Measurements from ENCODE around the gene CREB3L2. TPM values are rescaled to one million over a fixed set of nuclear protein-coding genes. Genes with fewer than 3 reads are reported as not detected.

Gene CREB3L2
- total RNA-seq, 4 donors from 2014 or later = 16.4 to 37.0 (median 19.9) TPM

DNA sequence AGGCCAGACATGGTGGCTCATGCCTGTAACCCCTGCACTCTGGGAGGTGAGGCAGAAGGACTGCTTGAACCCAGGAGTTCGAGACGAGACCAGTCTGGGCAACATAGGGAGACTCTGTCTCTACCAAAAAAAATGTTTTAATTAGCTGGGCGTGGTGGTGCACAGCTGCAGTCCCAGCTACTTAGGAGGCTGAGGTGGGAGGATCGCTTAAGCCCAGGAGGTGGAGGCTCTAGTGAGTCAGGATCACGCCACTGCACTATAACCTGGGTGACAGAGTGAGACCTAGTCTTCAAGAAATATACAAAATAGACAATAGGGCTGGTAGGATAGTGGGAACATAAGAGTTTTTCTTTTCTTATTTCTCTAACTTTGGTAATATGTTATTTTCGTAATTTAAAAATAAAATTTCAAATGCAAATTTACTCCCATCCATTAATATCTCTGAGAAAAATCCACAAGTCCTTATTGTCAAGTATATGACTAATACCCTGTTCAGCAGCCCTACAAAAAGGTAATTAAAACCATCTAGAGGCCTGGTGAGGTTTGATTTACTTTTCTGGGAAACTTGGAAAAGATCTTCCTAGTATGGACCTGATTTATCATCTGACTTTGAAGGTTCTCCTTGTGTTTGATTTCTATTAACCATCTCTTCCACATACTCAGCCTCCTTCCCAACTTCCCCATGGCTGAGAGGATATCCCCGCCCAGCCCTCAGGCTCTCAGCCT, 50.0 kb downstream of the CREB3L2 start:
- intact Hi-C loops (cut with DNase I; ENCODE audit: low total_unique reads) = no loop called here
- 92 to 100% methylated on average over 1 to 7 of the region's 7 CpGs for WGBS, 2 donors (ENCODE audit: low coverage in 1 of 2)
- H3K4me1 ChIP-seq = peaks cover 38 to 64% (median 48%) of the 10 kb centered on the region in 4 donors

DNA sequence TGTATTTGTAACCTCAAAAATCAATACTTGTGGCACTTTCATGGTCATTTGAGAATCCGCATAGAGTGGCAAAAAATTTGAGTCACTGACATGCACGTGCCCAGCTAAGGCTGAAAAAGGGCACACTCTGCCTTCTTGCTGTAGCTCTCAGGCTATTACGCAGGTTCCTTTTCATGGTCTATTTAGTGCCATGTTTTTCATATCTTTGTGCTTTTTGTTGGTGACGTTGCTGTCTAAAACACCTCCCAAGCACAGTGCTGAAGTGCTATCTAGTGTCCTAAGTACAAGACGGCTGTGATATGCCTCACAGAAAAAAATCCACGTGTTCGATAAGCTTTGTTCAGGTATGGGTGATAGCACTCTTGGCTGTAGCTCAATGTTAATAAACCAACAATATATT, 50.9 kb downstream of the CREB3L2 start:
- in situ Hi-C loops (cut with MboI; ENCODE audit: low pct_ligation_motif_present in 1 of 4, low pct_unique_long_range_greater_than_20kb in 1 of 4, low sequenced_read_pairs in 3 of 4) = no loop called here

More for the DNA sequence above, 50.0 kb downstream of the CREB3L2 start:
- no peak for DNase-seq
- TF ChIP-seq POLR2A (IDR thresholded peaks at IDR 0.05) (no peak), EP300 (IDR thresholded peaks at IDR 0.05; ENCODE audit: low read depth) (no peak), POLR2AphosphoS5 (IDR thresholded peaks at IDR 0.05) (no peak)
- TF ChIP-seq, protein P1, sequence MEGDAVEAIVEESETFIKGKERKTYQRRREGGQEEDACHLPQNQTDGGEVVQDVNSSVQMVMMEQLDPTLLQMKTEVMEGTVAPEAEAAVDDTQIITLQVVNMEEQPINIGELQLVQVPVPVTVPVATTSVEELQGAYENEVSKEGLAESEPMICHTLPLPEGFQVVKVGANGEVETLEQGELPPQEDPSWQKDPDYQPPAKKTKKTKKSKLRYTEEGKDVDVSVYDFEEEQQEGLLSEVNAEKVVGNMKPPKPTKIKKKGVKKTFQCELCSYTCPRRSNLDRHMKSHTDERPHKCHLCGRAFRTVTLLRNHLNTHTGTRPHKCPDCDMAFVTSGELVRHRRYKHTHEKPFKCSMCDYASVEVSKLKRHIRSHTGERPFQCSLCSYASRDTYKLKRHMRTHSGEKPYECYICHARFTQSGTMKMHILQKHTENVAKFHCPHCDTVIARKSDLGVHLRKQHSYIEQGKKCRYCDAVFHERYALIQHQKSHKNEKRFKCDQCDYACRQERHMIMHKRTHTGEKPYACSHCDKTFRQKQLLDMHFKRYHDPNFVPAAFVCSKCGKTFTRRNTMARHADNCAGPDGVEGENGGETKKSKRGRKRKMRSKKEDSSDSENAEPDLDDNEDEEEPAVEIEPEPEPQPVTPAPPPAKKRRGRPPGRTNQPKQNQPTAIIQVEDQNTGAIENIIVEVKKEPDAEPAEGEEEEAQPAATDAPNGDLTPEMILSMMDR (IDR thresholded peaks at IDR 0.05) = no peak
- in situ Hi-C loops (cut with MboI; ENCODE audit: low pct_ligation_motif_present in 1 of 4, low pct_unique_long_range_greater_than_20kb in 1 of 4, low sequenced_read_pairs in 3 of 4) = no loop called here
- no peaks in the 10 kb centered on the region for H3K9me3 ChIP-seq
- no peaks in the 10 kb centered on the region for H3K27me3 ChIP-seq
- H3K27ac ChIP-seq = peak overlapping the region; percentile 80 to 89 (median 82)
- no peak overlapping the region for H3K4me3 ChIP-seq
- no peaks in the 10 kb centered on the region for H3K36me3 ChIP-seq

DNA sequence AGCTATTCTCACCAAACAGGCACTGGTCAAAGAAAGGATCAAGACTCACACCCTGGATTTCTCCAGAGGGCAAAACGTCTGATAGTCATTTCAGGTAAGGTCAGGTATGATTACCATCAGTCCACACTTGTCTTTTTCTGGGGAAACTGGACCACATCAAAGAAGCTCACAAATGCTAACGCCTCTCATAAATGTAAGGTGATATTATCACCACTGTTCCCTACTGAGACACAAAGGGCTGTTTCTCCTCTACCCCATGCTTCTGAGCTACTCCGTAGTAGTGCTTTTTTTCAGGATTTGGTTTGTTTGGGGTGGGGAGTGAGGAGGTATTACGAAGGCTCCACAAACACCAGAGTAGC, 51.6 kb downstream of the CREB3L2 start:
- in situ Hi-C loops (cut with MboI; ENCODE audit: low pct_ligation_motif_present in 1 of 4, low pct_unique_long_range_greater_than_20kb in 1 of 4, low sequenced_read_pairs in 3 of 4) = no loop called here
- DNase-seq = no peak
- H3K9me3 ChIP-seq = no peaks in the 10 kb centered on the region
- H3K4me1 ChIP-seq = peaks cover 35 to 69% (median 37%) of the 10 kb centered on the region in 4 donors
- H3K27me3 ChIP-seq = no peaks in the 10 kb centered on the region
- H3K4me3 ChIP-seq = no peak overlapping the region
- H3K27ac ChIP-seq = peak overlapping the region in 1 of 4 donors; percentile 3
- intact Hi-C loops (cut with DNase I; ENCODE audit: low total_unique reads) = no loop called here
- H3K36me3 ChIP-seq = no peaks in the 10 kb centered on the region
- WGBS, 2 donors (ENCODE audit: low coverage in 1 of 2) = 64 to 85% methylated on average over 2 to 4 of the region's 4 CpGs
- TF ChIP-seq EP300 (IDR thresholded peaks at IDR 0.05; ENCODE audit: low read depth) (no peak), POLR2AphosphoS5 (IDR thresholded peaks at IDR 0.05) (no peak), POLR2A (IDR thresholded peaks at IDR 0.05) (no peak)
- TF ChIP-seq, protein P1 (IDR thresholded peaks at IDR 0.05) = no peak

More for the DNA sequence above, 50.9 kb downstream of the CREB3L2 start:
- Histone ChIP-seq H3K27me3 (no peaks in the 10 kb centered on the region), H3K27ac (peak overlapping the region in 1 of 4 donors; percentile 10), H3K36me3 (no peaks in the 10 kb centered on the region), H3K4me1 (peaks cover 37 to 64% (median 40%) of the 10 kb centered on the region in 4 donors), H3K9me3 (no peaks in the 10 kb centered on the region), H3K4me3 (no peak overlapping the region)
- intact Hi-C loops (cut with DNase I; ENCODE audit: low total_unique reads) = no loop called here
- TF ChIP-seq, protein P1 (IDR thresholded peaks at IDR 0.05) = no peak
- TF ChIP-seq POLR2AphosphoS5 (IDR thresholded peaks at IDR 0.05) (no peak), EP300 (IDR thresholded peaks at IDR 0.05; ENCODE audit: low read depth) (no peak), POLR2A (IDR thresholded peaks at IDR 0.05) (no peak)
- 90 to 93% methylated on average over 7 of the region's 7 CpGs for WGBS, 2 donors (ENCODE audit: low coverage in 1 of 2)
- DNase-seq = no peak

DNA sequence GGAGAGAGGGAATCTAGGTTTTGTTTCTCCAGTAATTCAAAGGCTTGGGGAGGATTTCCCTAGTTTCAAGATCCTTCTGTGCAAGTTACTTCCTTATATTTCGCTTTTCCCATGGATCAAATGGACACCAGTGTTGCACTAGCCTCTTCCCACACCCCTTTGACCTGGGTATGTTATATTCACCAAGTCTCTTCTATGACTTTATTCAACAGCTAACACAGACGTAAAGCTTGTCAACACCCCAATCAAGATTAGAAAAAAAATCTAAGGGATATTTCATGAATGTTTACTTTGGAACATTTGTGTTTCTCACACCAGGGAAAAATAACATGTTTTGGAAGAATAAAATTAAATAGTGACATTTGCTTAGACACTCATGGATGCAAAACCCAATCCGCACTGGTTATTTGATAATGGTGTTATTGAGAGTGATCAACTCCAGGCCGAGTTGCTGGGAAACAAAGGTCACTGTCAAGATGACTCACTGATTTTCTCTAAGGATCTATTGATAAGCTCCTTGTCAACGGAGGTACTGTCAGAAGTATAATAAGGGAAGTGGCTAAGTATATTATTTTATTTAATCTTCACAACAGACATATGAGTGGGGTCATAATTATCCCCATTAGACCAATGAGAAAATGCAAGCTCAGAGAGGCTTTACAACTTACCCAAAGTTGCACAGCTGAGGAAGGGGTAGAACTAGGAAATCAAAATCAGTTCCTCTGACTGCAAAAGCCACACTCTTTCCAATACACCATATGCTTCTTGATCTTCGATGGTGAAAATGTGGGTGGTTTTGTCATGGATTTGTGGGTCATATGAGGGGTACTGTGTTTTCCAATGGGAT, 52.2 kb downstream of the CREB3L2 start:
- Histone ChIP-seq H3K4me1 (peaks cover 31 to 70% (median 37%) of the 10 kb centered on the region in 4 donors), H3K27ac (peak overlapping the region in 2 of 4 donors; percentile 2 to 8), H3K4me3 (no peak overlapping the region), H3K36me3 (no peaks in the 10 kb centered on the region), H3K9me3 (no peaks in the 10 kb centered on the region), H3K27me3 (no peaks in the 10 kb centered on the region)
- WGBS, 2 donors (ENCODE audit: low coverage in 1 of 2) = 73 to 83% methylated on average over 5 to 6 of the region's 6 CpGs
- no peak for DNase-seq
- TF ChIP-seq POLR2A (IDR thresholded peaks at IDR 0.05) (no peak), EP300 (IDR thresholded peaks at IDR 0.05; ENCODE audit: low read depth) (no peak), POLR2AphosphoS5 (IDR thresholded peaks at IDR 0.05) (no peak)
- TF ChIP-seq, protein P1 (IDR thresholded peaks at IDR 0.05) = no peak
- in situ Hi-C loops (cut with MboI; ENCODE audit: low pct_ligation_motif_present in 1 of 4, low pct_unique_long_range_greater_than_20kb in 1 of 4, low sequenced_read_pairs in 3 of 4) (no loop called here), intact Hi-C loops (cut with DNase I; ENCODE audit: low total_unique reads) (no loop called here)
